Neural cell (in vitro differentiated cells): ENCODE data around the gene MC1R. TPM values are rescaled to one million over a fixed set of nuclear protein-coding genes. Genes with fewer than 3 reads are reported as not detected.

Experiments used
- H2AFZ ChIP-seq: fragments of 200-600, 300-800 bp; sonication (generic), shearing (Covaris generic); 2 replicates; pipeline ENCODE4 v1.6.0; 2014; ENCODE audit warnings: low read depth, mild to moderate bottlenecking, antibody characterized with exemption, low read length, moderate library complexity
- H3F3A ChIP-seq: fragments of 200-600 bp; shearing (Covaris generic); 2 replicates; pipeline ENCODE4 v1.6.1; 2016; ENCODE audit warnings: mild to moderate bottlenecking, moderate library complexity, mixed read lengths, antibody characterized with exemption, low read length; ENCODE audit not compliant: insufficient read depth, poor library complexity, severe bottlenecking
- H3K27ac ChIP-seq: fragments of 200-600, 300-800 bp; sonication (generic), shearing (Covaris generic); 2 replicates; pipeline ENCODE4 v1.5.1; 2014; ENCODE audit warnings: mild to moderate bottlenecking, low read length, moderate library complexity
- H3K27me3 ChIP-seq: fragments of 300-800, 200-600 bp; sonication (generic), shearing (Covaris generic); 2 replicates; pipeline ENCODE4 v1.6.0; 2014; ENCODE audit warnings: mild to moderate bottlenecking, low read depth, low read length, moderate library complexity; ENCODE audit not compliant: insufficient read depth
- H3K36me3 ChIP-seq: fragments of 300-800, 200-600 bp; sonication (generic), shearing (Covaris generic); 2 replicates; pipeline ENCODE4 v1.5.1; 2014; ENCODE audit warnings: mild to moderate bottlenecking, antibody characterized with exemption, low read length, moderate library complexity; ENCODE audit not compliant: insufficient read depth
- H3K4me2 ChIP-seq: fragments of 300-800, 200-600 bp; sonication (generic), shearing (Covaris generic); 2 replicates; pipeline ENCODE4 v1.6.0; 2014; ENCODE audit warnings: mild to moderate bottlenecking, low read length
- H3K4me3 ChIP-seq: fragments of 300-800, 200-600 bp; sonication (generic), shearing (Covaris generic); 2 replicates; pipeline ENCODE4 v1.5.1; 2014; ENCODE audit warnings: mild to moderate bottlenecking, low read length, moderate library complexity
- H3K79me2 ChIP-seq: fragments of 200-600 bp; shearing (Covaris generic); replicated peaks from 2 replicates; pipeline ENCODE4 v1.6.0; 2014; ENCODE audit warnings: mild to moderate bottlenecking, low read length, moderate library complexity; ENCODE audit not compliant: insufficient read depth
- H3K9ac ChIP-seq: fragments of 300-800, 200-600 bp; sonication (generic), shearing (Covaris generic); 2 replicates; pipeline ENCODE4 v1.6.1; 2016; ENCODE audit warnings: mild to moderate bottlenecking, low read length, mixed read lengths
- H3K9me2 ChIP-seq: fragments of 200-600 bp; shearing (Covaris generic); 2 replicates; pipeline ENCODE4 v1.6.1; 2016; ENCODE audit warnings: mild to moderate bottlenecking, low read length, mixed read lengths; ENCODE audit not compliant: insufficient read depth
- H3K9me3 ChIP-seq: fragments of 200-600, 300-800 bp; sonication (generic), shearing (Covaris generic); 2 replicates; pipeline ENCODE4 v1.6.1; 2016; ENCODE audit warnings: mild to moderate bottlenecking, mixed run types, low read length, moderate library complexity, mixed read lengths
- H4K20me1 ChIP-seq: fragments of 200-600 bp; shearing (Covaris generic); 2 replicates; pipeline ENCODE4 v1.6.1; 2016; ENCODE audit warnings: mild to moderate bottlenecking, mixed run types; ENCODE audit not compliant: insufficient read depth
- EP300 ChIP-seq: fragments of 450-650 bp; conservative IDR thresholded peaks from 2 replicates; pipeline ENCODE4 v1.6.1; 2014; ENCODE audit warnings: antibody characterized with exemption, mild to moderate bottlenecking, moderate library complexity; ENCODE audit not compliant: poor library complexity, severe bottlenecking
- EZH2 ChIP-seq: fragments of 200-600, 300-800 bp; shearing (Covaris generic), sonication (generic); IDR thresholded peaks from 2 replicates; pipeline ENCODE4 v1.6.1; 2014; ENCODE audit warnings: antibody characterized with exemption, low read length, borderline replicate concordance, mild to moderate bottlenecking; ENCODE audit not compliant: insufficient read depth, poor library complexity, severe bottlenecking
- MXI1 ChIP-seq: fragments of 450-650 bp; conservative IDR thresholded peaks from 2 replicates; pipeline ENCODE4 v1.6.1; 2014; ENCODE audit warnings: antibody characterized with exemption, mild to moderate bottlenecking; ENCODE audit not compliant: poor library complexity, severe bottlenecking
- POLR2AphosphoS5 ChIP-seq: IDR thresholded peaks from 2 replicates; pipeline ENCODE4 v1.6.1; 2012
- RAD21 ChIP-seq: fragments of 450-650 bp; conservative IDR thresholded peaks from 2 replicates; pipeline ENCODE4 v1.6.1; 2014; ENCODE audit warnings: antibody characterized with exemption, mild to moderate bottlenecking, moderate library complexity
- SMC3 ChIP-seq: fragments of 450-650 bp; conservative IDR thresholded peaks from 2 replicates; pipeline ENCODE4 v1.6.1; 2014; ENCODE audit warnings: antibody characterized with exemption, mild to moderate bottlenecking, moderate library complexity; ENCODE audit not compliant: poor library complexity
- TAF1 ChIP-seq: IDR thresholded peaks from 2 replicates; pipeline ENCODE4 v1.6.1; 2012; ENCODE audit warnings: low read depth
- polyA minus RNA-seq: library from RNA; depleted of rRNA, polyadenylated mRNA; stranded (reverse); fragments of >200 nt; gene quantifications from 2 replicates; pipeline ENCODE4 v1.2.3, GENCODE V29; 2014
- polyA plus RNA-seq: library from polyadenylated mRNA; depleted of rRNA; stranded (reverse); fragments of >200 nt; gene quantifications from 2 replicates; pipeline ENCODE4 v1.2.3, GENCODE V29; 2014
- TF ChIP-seq, protein P1 (sequence below): fragments of 450-650 bp; IDR thresholded peaks from 2 replicates; pipeline ENCODE4 v1.5.1; 2014; ENCODE audit warnings: antibody characterized with exemption, mild to moderate bottlenecking, moderate library complexity; ENCODE audit not compliant: poor library complexity, severe bottlenecking
- TF ChIP-seq, protein P2 (sequence below): IDR thresholded peaks from 2 replicates; pipeline ENCODE4 v1.6.1; 2012; ENCODE audit warnings: borderline replicate concordance

MC1R gene
- polyA plus RNA-seq (21.3 and 27.6 TPM in 2 replicates), polyA minus RNA-seq (9.3 and 10.3 TPM in 2 replicates)

DNA sequence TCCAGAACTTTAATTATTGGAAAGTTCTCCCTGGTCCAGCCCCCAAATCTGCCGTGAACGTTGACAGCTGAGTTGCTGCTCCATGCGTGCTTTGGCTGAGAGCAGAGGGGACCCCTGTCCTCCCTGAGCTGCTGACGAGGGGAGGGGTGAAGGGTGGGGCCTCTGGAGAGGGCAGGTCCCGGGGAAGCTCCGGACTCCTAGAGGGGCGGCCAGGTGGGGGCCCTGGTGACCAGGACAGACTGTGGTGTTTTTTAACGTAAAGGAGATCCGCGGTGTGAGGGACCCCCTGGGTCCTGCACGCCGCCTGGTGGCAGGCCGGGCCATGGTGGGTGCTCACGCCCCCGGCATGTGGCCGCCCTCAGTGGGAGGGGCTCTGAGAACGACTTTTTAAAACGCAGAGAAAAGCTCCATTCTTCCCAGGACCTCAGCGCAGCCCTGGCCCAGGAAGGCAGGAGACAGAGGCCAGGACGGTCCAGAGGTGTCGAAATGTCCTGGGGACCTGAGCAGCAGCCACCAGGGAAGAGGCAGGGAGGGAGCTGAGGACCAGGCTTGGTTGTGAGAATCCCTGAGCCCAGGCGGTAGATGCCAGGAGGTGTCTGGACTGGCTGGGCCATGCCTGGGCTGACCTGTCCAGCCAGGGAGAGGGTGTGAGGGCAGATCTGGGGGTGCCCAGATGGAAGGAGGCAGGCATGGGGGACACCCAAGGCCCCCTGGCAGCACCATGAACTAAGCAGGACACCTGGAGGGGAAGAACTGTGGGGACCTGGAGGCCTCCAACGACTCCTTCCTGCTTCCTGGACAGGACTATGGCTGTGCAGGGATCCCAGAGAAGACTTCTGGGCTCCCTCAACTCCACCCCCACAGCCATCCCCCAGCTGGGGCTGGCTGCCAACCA is at the start of gene MC1R:
Gene MC1R, plus strand, starts transcription at position 410 of the 895 bp plus-strand sequence. Its CDS starts 397 bp downstream, at position 807.
- TF ChIP-seq, protein P1, sequence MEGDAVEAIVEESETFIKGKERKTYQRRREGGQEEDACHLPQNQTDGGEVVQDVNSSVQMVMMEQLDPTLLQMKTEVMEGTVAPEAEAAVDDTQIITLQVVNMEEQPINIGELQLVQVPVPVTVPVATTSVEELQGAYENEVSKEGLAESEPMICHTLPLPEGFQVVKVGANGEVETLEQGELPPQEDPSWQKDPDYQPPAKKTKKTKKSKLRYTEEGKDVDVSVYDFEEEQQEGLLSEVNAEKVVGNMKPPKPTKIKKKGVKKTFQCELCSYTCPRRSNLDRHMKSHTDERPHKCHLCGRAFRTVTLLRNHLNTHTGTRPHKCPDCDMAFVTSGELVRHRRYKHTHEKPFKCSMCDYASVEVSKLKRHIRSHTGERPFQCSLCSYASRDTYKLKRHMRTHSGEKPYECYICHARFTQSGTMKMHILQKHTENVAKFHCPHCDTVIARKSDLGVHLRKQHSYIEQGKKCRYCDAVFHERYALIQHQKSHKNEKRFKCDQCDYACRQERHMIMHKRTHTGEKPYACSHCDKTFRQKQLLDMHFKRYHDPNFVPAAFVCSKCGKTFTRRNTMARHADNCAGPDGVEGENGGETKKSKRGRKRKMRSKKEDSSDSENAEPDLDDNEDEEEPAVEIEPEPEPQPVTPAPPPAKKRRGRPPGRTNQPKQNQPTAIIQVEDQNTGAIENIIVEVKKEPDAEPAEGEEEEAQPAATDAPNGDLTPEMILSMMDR: peak; percentile 19
- TF ChIP-seq RAD21: no peak
- no peak for TF ChIP-seq EZH2
- Histone ChIP-seq H3K4me3 (peak within 1 kb of the TSS; percentile 45), H3K9me2 (no peaks in the 10 kb centered on the region), H3F3A (no peaks in the 10 kb centered on the region), H3K9me3 (no peaks in the 10 kb centered on the region), H3K27ac (no peak within 1 kb of the TSS), H3K36me3 (no peaks in the 10 kb centered on the region), H3K79me2 (peaks cover 37% of the 10 kb centered on the region), H2AFZ (no peak within 1 kb of the TSS), H3K9ac (peak within 1 kb of the TSS; percentile 29), H3K27me3 (no peaks in the 10 kb centered on the region), H3K4me2 (peak within 1 kb of the TSS; percentile 25), H4K20me1 (no peaks in the 10 kb centered on the region)

DNA sequence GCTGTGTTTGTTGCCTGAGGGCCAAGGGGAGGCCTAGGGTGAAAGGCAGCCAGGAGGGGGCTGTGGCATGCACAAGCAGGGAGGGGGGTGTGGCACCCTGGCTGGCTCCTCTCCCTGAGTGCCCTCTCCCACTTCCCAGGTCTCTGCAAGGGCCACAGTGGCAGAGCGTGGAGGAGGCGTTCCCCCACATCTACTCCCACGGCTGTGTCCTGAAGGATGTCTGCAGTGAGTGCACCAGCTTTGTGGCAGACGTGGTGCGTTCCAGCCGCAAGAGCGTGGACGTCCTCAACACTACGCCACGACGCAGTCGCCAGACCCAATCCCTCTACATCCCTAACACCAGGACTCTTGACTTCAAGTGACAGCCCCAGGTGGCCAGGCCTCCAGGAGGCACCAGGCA is 48.8 kb upstream of the MC1R start:
- no peak overlapping the region for H3K27ac ChIP-seq
- H3K79me2 ChIP-seq: peaks cover 4% of the 10 kb centered on the region
- H2AFZ ChIP-seq: no peak overlapping the region
- H3K4me3 ChIP-seq: no peak overlapping the region
- no peaks in the 10 kb centered on the region for H3K9me2 ChIP-seq
- H4K20me1 ChIP-seq: no peaks in the 10 kb centered on the region
- H3F3A ChIP-seq: no peaks in the 10 kb centered on the region
- no peaks in the 10 kb centered on the region for H3K27me3 ChIP-seq
- no peak overlapping the region for H3K4me2 ChIP-seq
- peaks cover 6% of the 10 kb centered on the region for H3K9me3 ChIP-seq
- peaks cover 10% of the 10 kb centered on the region for H3K36me3 ChIP-seq
- TF ChIP-seq, protein P1: no peak
- TF ChIP-seq SMC3 (no peak), TAF1 (no peak), POLR2AphosphoS5 (no peak), EZH2 (no peak), RAD21 (no peak), EP300 (no peak), MXI1 (no peak)
- TF ChIP-seq, protein P2, sequence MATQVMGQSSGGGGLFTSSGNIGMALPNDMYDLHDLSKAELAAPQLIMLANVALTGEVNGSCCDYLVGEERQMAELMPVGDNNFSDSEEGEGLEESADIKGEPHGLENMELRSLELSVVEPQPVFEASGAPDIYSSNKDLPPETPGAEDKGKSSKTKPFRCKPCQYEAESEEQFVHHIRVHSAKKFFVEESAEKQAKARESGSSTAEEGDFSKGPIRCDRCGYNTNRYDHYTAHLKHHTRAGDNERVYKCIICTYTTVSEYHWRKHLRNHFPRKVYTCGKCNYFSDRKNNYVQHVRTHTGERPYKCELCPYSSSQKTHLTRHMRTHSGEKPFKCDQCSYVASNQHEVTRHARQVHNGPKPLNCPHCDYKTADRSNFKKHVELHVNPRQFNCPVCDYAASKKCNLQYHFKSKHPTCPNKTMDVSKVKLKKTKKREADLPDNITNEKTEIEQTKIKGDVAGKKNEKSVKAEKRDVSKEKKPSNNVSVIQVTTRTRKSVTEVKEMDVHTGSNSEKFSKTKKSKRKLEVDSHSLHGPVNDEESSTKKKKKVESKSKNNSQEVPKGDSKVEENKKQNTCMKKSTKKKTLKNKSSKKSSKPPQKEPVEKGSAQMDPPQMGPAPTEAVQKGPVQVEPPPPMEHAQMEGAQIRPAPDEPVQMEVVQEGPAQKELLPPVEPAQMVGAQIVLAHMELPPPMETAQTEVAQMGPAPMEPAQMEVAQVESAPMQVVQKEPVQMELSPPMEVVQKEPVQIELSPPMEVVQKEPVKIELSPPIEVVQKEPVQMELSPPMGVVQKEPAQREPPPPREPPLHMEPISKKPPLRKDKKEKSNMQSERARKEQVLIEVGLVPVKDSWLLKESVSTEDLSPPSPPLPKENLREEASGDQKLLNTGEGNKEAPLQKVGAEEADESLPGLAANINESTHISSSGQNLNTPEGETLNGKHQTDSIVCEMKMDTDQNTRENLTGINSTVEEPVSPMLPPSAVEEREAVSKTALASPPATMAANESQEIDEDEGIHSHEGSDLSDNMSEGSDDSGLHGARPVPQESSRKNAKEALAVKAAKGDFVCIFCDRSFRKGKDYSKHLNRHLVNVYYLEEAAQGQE: no peak
- no peak overlapping the region for H3K9ac ChIP-seq
